ENCODE measurements around the gene C1orf115.

DNA sequence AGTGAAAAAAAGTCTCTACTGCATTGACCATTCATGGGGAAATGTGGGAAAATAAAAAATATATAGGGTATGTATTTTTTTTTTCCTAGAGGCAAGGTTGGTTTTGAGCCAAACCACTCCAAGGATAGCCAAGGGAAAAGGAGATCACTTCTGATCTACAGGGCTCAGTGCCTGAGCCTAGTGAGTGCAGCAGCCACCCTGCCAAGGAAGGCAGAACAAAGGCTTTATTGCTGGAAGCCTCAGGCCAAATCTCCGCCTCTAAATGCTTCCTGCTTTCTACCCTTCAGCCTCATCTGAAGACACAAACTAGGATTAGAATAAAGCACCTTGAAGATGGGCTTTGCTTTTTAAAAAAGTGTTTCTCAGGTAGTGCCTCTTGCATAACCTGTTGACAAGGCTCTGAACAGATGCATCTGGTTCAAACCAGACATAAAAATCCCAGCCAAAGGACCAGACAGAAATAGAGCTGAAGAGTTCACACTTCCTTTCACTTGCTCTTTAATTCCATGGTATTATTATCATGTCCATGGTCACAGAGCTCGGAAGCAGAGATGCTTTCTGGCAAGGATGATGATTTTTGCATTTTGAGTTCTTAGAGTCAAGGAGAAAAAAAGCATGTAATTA lies 10.5 kb downstream of the C1orf115 start:
- TF ChIP-seq POLR2A (IDR thresholded peaks at IDR 0.05; ENCODE audit: low read depth) (no peak), EP300 (IDR thresholded peaks at IDR 0.05) (no peak)

All from esophagus muscularis mucosa (tissue), 2 donors.